Islet of Langerhans (tissue), 1 donor: Measurements from ENCODE around the gene RASD2.

ENCODE experiments used
- FAIRE-seq: peaks from one replicate; lab custom pipeline; 2011; peaks lifted over from hg19 to GRCh38; lab: Jason Lieb, UNC

The RASD2 gene

DNA sequence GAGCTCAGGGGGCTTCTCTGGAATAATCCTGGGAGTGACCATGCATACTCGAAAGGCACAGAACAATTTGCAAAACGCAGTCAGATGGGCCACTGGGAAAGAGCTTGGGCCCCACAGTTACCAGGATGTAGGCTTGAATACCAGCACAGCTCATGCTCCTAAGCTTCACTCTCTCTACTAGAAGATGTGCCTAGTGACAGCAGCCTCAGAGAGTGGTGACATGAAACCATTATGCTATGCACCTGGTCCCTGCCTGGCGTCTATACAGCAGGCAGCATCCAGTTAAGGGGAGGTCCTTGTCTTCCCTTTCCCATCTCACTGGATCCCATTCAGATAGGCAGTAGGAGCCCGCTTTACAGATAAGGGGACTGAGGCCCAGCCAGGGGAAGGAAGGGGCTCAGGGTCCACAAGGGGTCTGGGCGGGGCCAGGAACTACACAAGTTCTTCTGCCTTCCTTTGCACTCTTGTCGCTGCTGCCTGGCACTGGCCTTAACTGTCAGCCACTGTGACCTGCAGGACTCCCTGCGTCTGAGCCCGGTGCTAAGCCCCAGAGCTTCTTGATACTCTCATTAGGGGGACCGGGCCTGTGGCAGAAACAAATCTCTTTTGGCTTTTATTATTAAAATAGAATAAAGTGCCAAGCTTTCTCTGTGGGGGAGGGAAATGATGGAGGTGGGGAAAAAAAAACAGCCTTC is 21.2 kb upstream of the RASD2 start:
- no peak for FAIRE-seq

DNA sequence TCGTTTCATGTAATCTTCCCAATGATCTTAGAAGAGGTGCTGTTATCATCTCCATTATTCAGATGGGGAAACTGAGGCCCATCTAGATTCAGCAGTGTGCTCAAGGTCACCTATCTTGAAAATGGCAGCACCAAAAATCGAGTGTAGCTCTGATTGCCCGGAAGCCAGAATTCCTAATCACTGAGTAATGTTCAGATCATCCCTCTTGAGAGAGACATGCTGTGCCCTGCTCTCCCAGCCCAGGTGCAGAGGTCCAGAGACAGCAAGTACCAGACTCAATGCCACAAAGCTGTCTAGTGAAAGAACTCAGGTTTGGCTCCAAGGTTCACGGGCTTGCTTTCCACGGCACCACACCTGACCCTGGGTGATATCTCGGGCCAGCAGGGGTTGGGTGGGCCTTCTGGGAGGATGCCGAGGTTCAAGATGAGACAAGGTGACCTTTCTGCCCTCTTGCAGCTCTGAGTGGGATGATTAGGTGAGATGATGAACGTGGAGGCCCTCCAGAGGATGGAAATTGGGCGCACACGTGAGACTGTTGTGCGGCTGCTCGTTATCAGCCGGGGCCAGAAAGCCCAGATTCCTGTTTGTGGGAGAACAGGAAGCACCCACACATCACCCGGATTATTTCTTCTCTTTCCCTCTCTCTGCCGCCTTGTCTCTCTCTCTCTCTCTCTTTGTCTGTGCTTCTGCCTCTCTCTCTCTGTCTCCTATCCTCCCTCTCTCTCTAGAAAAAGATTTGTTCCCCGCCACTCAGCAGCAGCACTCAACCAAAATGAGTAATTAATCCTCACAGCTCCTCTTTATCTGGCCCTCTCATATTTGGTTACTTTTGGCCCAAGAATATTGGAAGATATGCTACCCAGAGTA is 19.0 kb upstream of the RASD2 start:
- FAIRE-seq, result no peak

DNA sequence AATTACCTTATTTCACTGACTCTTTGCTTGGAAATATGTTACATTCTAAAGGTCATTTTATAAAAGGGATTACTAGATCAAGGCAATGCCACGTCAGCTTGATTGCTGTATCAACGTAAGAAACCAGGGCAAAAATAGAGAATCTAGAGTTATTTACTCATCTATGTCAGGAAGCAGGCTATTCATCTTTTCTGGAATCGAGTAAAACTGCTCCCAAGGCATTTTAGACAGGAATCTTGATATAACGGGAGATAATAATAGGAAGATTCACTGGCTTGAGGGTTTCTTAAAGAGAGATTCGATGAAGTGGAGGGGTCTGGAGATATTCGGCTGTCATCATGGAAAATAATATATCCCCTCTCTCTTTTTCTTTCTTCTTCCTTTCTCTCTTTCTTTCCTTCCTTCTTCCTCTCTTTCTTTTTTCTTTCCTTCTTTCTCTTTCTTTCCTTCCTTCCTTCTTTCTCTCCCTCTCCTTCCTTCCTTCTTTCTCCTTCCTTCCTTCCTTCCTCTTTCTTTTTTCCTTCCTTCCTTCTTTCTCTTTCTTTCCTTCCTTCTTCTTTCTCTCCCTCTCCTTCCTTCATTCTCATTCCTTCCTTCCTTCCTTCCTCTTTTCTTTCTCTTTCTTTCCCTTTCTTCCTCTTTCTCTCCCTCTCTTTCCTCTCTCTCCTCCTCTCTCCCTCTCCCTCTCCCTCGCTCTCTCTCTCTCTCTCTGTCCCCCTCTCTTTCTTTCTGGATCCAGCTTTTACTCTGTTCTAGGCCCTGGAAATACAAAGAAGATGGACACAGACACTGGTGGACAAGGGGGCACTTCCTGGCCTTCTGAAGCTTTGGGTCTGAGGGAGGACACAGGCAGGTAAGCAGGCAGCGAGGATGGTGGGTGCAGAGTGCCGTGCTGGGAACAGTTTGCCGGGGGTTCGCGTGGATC is 18.1 kb upstream of the RASD2 start:
- FAIRE-seq, result no peak

DNA sequence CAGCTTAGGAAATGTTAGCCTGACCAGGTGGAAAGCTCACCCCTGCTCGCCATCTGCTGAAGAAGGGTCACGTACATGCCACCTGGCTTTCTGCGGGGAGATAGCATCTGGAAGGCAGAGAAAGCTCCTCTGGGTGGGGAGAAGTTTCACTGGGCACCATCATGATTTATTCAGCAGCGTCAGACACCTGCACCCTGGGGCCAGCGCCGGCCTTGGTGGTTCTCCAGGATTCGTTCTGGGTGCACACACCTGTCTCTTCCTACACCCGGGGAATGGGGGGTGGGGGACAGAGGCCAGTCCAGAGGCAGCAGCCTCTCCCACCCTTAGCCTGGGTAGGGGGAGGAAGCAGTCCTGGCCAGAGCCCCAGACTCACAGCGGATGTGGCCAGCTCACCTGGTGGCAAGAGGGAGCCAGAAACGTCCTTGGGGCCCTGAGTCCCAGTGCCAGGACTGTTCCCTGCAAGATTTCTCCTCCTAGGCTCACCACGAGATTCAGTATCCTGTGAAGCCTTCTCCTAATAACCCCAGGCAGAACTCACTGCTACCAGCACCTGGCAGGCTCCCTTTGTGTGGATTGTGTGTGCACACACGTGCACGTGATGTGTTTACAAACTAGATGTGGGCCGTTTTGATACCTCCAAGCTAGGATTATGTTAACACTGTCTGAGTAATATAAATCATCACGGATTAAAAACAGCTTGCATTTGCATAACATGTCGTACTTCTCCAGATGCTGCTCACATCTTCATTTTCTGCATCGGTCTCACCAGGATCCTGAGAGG is 17.3 kb upstream of the RASD2 start:
- no peak for FAIRE-seq

DNA sequence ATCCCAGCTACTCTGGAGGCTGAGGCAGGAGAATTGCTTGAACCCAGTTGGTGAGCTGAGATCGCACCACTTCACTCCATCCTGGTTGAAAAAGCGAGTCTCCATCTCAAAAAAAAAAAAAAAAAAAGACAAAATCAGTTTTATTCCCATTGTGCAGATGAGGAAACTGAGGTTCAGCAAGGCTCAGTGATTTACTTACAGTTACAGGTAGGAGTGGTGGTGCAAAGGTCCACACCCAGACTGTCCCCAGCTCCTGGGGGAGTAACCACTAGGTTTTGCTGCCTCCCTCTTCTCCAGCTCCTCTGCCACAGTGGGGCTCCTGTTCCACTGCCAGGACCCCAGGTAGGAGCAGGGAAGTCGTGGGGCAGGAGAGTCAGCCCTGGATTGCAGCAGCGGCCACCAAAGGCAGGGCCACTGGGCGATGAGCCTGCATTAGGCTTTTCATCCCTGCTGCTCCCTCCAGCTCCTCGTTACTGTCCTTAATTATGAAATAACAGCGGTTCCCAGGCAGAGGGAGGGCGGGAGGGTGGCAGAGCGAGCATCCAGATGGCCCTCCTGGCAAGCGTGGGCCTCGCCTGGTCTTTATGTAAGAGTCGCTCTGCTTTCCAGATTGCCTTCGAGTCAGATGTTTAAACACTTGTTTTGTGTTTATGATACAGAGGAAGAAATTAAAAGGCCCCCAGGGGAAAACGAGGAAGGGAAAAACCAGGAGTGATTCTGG is 15.5 kb upstream of the RASD2 start:
- FAIRE-seq, result no peak

DNA sequence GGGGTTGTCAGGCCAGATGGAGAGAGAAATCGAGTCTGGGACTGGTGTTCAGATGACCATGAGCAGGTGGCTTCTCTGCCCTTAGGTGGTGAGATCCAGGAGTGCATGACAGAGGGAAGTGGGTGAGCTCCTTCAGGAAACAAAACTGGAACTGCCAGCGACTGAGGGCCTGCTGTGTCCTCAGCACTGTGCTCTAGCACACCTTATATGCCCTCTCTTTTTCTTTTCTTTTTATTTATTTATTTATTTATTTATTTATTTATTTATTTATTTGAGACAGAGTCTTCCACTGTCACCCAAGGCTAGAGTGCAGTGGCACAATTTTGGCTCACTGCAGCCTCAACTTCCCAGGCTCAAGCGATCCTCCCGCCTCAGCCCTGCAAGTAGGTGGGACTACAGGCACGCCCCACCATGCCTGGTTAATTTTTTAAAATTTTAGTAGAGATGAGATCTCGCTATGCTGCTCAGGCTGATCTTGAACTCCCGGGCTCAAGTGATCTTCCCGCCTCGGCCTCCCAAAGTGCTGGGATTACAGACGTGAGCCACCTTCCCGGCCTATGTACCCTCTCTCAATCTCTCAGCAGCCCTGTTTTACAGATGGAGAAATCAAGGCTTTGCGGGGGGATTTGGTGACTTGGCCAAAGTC is 14.8 kb upstream of the RASD2 start:
- no peak for FAIRE-seq

DNA sequence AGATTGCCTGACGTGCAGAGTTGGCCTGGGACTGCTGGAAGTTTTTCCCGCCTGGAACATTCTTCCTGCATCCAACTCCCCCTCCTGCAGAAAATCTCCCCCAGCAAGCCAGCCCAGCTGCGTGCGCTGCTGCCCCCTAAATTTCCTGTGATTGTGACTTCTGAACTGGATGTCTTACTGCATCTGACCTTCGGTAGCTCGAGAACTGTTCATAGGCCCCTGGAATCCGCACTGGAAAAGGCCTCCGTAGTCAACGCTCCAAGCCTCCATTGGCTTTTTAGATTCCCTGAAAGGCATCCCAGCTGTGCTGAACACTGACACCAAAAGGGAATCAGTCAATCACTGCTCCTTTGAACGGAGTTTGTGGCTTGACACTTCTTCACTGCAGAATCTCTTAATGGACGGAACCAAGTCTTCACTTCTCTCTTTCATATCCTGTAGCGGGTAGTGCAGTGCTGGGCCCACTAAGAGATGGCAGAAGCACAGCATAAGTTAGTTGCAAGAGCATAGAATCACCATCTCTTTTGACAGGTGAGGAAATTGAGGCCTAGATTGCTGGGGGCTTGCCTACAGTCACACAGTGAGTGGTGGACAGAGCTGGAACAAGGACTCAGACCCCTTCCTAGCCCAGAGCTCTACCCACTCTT is 14.2 kb upstream of the RASD2 start:
- FAIRE-seq, result no peak

DNA sequence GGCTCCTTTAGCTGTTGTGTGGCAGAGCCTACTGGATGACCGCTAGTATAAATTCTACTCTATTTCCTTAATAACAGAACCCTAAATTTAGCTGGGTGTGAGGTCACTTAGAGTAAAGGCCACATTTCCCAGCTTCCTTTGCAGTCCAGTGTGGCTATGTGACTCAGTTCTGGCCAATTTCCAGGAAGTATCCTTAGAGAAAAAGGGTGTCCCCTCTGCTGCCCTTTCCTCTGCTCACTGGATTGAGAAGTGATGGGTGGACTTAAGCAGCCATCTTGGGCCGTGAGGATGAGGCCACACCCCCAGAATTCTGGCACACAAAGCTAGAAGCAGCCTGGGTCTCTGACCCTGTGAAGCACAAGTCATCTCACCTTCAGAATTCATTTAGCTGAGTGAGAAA is 11.7 kb upstream of the RASD2 start:
- no peak for FAIRE-seq

DNA sequence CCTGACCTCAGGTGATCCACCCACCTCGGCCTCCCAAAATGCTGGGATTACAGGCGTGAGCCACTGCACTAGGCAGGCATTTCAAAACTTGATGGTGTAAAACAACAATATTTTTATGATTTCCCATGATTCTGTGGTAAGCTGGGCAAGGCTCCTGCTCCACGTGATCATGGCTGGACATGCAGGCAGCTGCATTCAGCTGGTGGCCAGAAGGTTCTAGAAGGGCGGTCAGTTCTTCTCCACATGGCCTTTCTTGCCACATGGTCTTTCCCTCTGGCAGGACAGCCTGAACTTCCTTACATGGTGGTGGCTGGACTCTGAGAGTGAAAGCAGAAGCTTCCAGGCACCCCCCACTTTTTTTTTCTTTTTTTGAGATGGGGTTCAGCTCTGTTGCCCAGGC is 9.9 kb upstream of the RASD2 start:
- FAIRE-seq, result no peak

DNA sequence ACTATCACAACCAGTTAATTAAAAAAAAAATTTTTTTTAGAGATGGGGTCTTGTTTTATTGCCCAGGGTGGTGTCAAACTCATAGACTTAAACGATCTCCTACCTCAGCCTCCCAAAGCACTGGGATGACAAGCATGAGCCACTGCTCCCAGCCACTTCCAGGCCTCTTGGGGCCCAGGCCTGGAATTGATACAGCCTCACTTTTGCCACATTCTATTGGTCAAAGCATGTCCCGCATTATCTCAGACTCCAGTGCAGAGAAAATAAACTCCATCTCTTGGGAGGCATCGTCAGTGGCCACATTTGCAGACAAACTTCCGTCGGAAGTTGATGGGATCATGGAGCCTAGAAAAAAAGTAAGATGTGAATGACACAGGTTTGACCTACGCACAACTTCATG is 9.4 kb upstream of the RASD2 start:
- no peak for FAIRE-seq

DNA sequence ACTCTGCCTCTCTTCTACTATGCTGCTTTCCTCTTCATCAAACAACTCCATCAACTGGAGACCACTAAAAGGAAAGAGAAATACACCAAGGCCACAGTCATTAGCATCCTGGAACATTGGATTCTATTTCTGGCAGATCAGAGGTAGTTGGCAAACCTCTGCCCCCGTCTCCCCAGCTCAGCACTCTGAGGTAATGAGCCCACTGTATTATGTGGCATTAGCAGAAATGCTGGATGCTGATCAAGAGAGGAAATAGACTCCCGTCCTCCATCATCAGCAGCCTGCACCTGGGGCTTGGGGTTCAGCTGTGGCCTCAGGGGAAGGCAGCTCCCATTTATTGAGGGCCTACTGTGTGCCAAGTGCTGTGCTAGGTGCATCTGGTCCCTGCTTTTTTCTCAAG is 9.0 kb upstream of the RASD2 start:
- FAIRE-seq, result no peak

DNA sequence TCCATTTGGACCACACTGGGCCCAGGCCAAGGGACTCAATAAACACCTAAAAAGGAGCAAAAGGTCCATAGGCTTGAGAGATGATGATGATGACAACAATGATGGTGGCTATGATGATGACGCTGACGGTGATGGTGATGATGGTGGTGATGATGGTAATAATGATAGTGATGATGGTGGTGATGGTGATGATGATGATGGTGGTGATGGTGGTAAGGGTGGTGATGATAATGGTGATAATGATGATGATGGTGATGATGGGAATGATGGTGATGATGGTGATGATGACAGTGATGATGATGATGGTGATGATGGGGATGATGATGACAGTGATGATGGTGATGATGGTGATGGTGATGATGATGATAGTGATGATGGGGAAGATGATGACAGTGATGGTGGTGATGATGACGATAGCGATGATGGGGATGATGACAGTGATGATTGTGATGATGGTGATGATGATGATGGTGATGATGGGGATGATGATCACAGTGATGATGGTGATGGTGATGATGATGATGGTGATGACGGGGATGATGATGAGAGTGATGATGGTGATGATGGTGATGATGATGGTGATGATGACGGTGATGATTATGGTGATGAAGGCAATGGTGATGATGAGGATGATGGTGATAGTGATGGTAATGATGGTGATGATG is 7.1 kb upstream of the RASD2 start:
- FAIRE-seq, result no peak

DNA sequence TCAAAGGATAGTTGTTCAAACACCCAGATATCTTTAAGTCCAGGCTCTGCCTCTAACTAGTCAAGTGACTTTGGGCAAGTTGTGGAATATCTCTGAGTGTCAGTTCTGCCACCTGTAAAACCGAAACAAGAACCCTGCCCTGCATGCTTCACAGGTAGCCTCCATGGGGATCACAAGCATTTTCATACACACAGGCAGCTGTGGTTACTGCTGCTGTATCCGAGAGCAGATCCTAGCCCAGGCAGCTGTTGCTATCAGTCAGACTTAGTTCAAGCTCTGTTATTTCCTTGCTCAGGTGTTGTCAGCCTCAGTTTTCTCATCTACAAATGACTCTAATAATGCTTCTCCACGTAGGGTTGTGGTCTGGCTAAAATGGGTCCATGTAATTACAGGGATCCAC is 6.5 kb upstream of the RASD2 start:
- no peak for FAIRE-seq

DNA sequence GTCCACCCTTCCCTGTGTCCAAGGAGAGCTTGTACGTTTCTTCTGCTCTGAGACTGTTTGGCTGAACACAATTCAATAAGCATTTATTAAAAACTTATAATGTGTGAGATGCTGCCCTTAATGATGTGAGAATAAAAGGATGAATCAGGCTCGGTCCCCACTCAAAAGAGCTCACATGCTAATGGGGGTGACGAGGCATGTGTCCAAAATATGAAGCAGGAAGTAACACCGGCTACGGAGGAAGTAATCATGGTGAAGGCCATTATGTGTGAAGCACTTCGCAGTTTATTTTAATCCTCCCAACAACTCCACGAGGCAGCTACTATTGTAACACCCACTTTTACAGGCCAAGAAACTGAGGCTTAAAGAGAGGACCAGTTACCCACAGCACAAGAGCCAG is 3.4 kb upstream of the RASD2 start:
- no peak for FAIRE-seq

DNA sequence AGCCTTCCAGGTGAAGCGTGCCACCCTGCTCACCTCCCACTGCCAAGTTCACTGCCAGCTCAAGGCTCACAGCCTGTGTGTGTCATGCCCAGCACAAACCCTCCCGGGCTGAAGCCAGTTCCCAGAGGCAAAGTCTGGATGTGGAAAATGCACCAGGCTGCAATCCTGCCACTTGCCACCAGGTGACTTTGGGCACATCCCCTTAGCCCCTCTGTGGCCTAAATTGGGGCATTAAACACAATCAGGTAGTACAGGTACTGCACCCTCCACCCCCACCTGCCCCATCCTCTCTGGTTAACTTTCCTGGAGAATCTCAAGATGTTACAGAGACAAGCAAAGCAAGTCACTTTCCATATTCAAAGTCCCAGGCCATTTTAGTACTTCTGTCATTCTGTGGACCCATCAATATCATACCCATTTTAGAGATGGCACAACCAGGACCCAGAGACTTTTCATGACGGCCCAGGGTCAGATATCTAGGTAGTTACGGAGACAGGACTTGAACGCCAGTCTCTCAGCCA is 1.8 kb upstream of the RASD2 start:
- FAIRE-seq, result no peak

DNA sequence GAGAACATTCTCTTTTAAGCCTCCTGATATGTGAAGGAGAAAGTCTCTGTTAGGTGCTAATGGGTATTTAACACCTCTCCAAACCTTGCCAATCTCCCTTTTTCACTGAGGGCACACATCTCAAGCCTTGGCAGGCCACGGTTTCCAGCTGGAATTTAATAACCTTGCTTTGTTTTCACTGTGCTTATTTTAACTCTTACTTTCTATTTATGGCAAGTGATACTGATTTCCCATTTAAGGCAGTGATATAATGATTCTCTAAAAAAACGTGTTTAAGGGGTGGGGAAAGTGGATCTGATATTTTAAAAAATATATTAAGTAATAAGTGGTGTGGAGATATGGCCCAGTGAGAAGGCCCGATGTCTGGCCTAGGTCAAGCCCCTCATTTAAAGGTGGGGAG is 1.1 kb upstream of the RASD2 start:
- FAIRE-seq, result no peak

DNA sequence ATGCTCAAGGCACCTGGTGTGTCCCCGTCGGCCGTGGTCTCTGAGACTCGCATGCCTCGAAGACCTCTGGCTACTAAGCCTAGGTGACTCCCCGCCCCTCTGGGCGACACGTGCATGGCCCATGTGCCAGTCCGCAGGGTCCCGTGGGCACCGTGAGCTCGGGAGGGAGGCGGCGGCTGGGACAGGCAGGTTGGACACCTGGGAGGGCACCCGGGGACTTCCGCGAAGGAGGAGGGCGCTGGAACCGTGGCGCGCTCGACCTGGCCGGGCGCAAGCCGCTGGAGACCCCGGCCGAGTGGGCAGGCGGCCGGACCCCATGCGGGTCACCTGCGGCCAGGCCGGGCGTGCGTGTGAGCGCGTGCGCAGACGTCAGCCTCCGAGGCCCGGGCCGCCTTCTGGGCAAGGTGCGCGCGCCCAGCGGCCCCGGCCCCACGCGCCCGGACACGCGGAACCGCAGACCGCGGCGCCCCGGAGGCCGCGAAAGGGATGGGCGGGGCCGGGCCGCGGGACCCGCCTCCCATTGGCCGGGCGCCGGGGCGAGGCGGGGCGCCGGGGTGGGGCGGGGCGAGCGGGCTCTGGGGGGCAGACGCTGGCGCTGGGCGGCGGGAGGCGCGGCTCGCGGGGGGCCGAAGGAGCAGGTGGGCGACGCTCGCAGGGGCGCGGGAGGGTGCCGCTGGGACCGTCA is 579 bp upstream of the RASD2 start:
- no peak for FAIRE-seq

DNA sequence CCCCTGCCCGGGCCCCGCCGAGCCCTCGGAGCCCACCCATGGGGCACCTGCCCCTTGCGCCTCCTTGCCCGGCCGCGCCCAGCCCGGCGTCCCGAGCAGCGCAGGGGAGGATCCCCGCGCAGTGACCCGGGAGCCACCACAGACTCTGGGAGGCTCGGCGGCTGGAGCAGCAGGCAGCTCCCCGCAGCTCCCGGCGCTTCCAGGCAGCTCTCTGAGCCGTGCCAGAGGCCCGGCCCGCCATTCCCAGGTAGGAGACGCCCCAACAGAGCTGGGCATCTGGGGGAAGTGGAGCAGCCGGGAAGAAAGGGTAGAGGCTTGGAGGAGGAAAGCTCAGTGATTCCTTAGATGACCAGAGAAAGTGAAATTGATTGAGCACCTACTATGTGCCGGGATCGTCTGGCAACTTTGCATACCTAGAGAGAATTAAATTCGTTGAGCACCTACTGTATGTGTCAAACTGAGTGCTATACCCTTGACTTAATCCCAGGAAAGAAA is 670 bp downstream of the RASD2 start:
- FAIRE-seq, result no peak
